Stimulated activated naive CD4-positive, alpha-beta T cell treated with Interleukin-2 at 50 U/mL for 16 hours (primary cell): ENCODE measurements around the gene FAM47A.

Experiments used
- DNase-seq: peaks from one replicate; lab custom pipeline; 2025; lab: John Stamatoyannopoulos, UW

Gene FAM47A

DNA sequence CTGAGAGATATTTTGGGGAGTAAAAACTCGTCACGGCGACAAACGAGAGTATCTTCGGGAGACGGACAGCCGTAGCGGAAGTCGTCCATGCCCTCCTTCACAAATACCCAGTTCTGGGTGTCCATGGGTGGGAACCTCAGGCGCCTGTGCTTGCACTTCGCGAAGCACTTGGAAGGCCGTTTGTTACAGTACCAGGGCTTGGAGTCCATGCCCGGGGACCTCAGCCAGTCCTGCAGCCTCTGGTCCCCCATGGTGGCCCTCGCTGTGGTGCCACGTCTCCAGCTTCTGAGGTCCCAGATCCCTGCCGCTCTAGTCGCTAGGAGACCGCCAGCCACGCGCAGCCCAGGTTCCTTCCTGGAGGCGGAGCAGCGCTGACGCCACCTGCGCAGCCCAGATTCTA lies at the start of gene FAM47A:
TSS of gene FAM47A (minus strand) at position 287 of the 400 bp plus-strand sequence. CDS start at position 251, 36 bp downstream.
- no peak for DNase-seq

- no peak for DNase-seq
These were observed 15.2 kb upstream of the FAM47A start for GRCh38 chrX:34147345-34147744.

DNA sequence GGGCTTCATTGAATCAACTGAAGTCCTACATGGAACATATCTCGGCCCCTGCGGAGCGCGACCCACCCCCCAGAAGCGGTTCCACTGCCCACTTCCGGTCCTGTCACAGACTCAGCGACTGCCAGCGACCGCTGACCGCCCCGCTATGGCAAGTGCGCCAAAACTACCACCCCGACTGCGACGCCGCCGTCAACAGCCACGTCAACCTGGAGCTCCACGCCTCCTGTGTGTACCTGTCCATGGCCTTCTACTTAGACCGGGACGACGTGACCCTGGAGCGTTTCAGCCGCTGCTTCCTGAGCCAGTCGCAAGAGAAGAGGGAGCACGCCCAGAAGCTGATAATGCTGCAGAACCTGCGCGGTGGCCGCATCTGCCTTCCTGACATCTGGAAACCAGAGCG lies 14.8 kb upstream of the FAM47A start:
- DNase-seq = no peak

- DNase-seq = no peak
These were observed 12.1 kb upstream of the FAM47A start for GRCh38 chrX:34144246-34144645.

DNA sequence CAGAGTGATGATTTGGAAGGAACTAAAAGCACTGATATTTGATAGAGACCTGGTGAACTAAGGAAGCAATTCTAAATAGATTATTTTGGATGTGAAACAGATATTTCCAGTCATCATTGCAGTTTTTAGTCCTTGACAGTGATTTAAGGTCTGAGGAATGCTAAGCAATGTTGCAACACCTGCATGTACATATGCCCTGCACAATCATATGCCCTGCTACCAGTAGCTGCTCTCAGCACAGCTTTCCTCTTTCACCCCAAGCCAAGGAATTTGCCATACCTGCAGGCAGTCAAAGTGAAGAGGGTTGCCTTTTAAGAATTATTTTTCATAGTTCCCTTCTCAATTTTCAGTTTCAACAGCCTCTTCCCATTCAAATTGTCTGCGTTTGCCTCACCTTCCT lies 8.7 kb upstream of the FAM47A start:
- no peak for DNase-seq

DNA sequence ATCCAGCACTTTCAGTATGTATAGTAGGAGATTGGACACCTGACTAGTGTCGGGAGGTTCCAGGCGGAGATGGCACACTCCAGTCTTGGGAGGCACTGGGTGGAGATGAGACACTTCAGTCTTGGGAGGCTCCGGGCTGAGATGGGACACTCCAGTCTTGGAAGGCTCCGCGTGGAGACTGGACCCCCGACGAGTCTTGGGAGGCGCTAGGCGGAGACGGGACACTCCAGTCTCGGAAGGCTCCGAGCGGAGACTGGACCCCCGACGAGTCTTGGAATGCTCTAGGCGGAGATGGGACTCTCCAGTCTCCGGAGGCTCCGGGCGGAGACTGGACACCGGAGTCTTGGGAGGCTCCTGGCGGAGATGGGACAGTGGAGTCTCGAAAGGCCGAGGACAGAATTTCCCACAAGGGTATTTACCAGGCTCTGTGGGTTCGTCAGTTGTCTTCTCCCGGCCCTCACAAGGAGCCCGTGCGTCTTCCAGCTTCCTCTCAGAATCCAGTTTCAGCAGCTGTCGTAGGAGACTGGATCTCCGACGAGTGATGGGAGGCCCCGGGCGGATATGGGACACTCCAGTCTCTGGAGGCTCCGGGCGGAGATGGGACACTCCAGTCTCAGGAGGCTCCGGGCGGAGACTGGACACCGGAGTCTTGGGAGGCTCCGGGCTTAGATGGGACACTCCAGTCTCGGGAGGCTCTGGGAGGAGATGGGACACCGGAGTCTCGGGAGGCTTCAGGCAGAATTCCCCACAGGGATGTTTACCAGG lies 952 bp downstream of the FAM47A start:
- no peak for DNase-seq

GRCh38 chrX:34130501-34130900 lies 1.6 kb downstream of the FAM47A start:
- no peak for DNase-seq

DNA sequence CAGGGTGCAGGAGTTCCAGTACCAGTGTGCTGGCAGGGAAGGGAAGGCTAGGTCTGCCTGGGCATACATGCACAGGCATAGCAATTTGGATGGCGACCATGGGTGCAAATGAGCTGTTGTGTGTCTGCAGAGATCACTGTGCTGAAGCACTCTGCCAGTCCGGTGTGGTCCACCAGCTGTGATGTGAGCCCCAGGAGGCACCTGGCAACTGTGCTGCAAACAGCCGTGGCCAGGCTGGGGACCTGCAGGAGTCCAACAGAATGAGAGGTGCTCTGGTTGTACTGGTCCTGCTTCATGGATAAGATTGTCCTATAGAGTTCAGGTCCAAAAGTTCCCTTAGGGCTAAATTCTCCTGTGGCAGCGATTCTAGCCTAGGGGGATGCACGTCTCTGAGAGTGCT lies 6.1 kb downstream of the FAM47A start:
- no peak for DNase-seq

DNA sequence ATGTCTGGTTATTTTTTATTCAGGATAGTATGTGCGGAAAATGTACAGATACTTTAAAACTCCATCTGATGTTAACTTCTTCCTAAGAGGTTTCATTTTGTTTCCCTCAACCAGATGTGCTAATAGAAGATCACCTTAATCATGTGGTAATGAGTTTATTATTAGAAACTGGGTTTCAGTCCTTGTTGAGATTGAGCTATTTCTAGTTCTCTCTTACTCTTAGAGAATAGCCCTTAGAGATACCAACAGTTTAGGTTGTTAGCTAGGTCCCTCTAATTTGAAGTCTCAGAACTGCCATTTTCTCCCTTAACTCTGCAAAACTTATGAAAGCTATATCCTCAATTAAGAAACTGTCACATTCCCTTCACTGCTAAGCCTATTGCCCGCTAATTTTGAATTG lies 13.0 kb downstream of the FAM47A start:
- no peak for DNase-seq

DNA sequence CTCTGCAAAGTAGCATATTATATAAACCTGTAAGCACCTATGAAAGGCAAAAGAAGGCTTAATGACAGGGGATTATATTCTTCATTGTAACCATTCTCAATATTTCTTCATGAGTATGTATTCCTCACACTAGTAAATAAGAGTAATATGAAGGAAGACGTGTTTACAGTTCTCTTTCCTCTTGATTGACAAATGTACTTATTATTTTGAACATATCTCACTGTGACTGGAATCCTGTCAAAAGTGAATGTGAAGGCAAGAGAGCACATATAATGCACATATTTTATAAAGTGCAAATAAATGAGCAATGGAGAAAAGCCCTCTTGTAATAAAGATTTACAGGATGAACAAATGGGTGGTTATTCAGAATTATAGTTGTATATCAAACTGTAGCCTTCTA lies 19.7 kb downstream of the FAM47A start:
- no peak for DNase-seq
